ENCODE data around the gene NRDE2. TPM values are rescaled to one million over a fixed set of nuclear protein-coding genes. Genes with fewer than 3 reads are reported as not detected.
A peak's percentile ranks its signal among the peaks of the same experiment; 100 is the strongest.

Gene NRDE2
- total and polyA plus RNA-seq, 3 donors from 2014 or later = 16.7 to 34.8 (median 31.3) TPM

GRCh38 chr14:90336985-90337384, 5.2 kb upstream of the NRDE2 start:
- no peak for DNase-seq
- Histone ChIP-seq H3K27ac (no peak overlapping the region), H3K4me3 (no peak overlapping the region), H3K4me1 (no peaks in the 10 kb centered on the region), H3K9me3 (no peaks in the 10 kb centered on the region), H3K27me3 (no peaks in the 10 kb centered on the region), H3K36me3 (ENCODE audit: low read depth, missing control alignments) (no peaks in the 10 kb centered on the region)
- intact Hi-C loops (cut with DNase I; ENCODE audit: low total_unique reads) = no loop called here
- 77 to 88% methylated on average over 2 of the region's 2 CpGs for WGBS, 2 donors
- TF ChIP-seq POLR2A (IDR thresholded peaks at IDR 0.05) (no peak), CTCF (IDR thresholded peaks at IDR 0.05) (no peak)

- H3K36me3 ChIP-seq (ENCODE audit: low read depth, missing control alignments) = no peaks in the 10 kb centered on the region
- TF ChIP-seq POLR2A (IDR thresholded peaks at IDR 0.05) (no peak), CTCF (IDR thresholded peaks at IDR 0.05) (no peak)
- no peaks in the 10 kb centered on the region for H3K4me1 ChIP-seq
- intact Hi-C loops (cut with DNase I; ENCODE audit: low total_unique reads) = no loop called here
- H3K27ac ChIP-seq = no peak overlapping the region
- 91 to 94% methylated on average over 3 of the region's 3 CpGs for WGBS, 2 donors
- H3K27me3 ChIP-seq = no peaks in the 10 kb centered on the region
- DNase-seq = no peak
- no peak overlapping the region for H3K4me3 ChIP-seq
- H3K9me3 ChIP-seq = no peaks in the 10 kb centered on the region
Measured at GRCh38 chr14:90336401-90336800, 4.7 kb upstream of the NRDE2 start.

GRCh38 chr14:90332271-90332584, 487 bp upstream of the NRDE2 start:
- peak overlapping the region; percentile 73 to 87 for H3K4me3 ChIP-seq
- H3K4me1 ChIP-seq = peaks cover 13% of the 10 kb centered on the region
- intact Hi-C loops (cut with DNase I; ENCODE audit: low total_unique reads) = no loop called here
- peak overlapping the region; percentile 83 to 89 for H3K27ac ChIP-seq
- H3K27me3 ChIP-seq = no peaks in the 10 kb centered on the region
- no peak for TF ChIP-seq CTCF (IDR thresholded peaks at IDR 0.05)
- TF ChIP-seq POLR2A (IDR thresholded peaks at IDR 0.05) = no peak
- WGBS, 2 donors = 27% methylated on average over 6 of the region's 6 CpGs
- DNase-seq = no peak
- no peaks in the 10 kb centered on the region for H3K36me3 ChIP-seq (ENCODE audit: low read depth, missing control alignments)
- H3K9me3 ChIP-seq = no peaks in the 10 kb centered on the region

GRCh38 chr14:90330203-90331196, 1.2 kb downstream of the NRDE2 start:
- no peaks in the 10 kb centered on the region for H3K36me3 ChIP-seq (ENCODE audit: low read depth, missing control alignments)
- DNase-seq = no peak
- H3K27ac ChIP-seq = peak overlapping the region in 1 of 2 donors; percentile 83
- WGBS, 2 donors = 74 to 79% methylated on average over 15 of the region's 15 CpGs
- H3K4me1 ChIP-seq = peaks cover 13% of the 10 kb centered on the region
- H3K9me3 ChIP-seq = no peaks in the 10 kb centered on the region
- intact Hi-C loops (cut with DNase I; ENCODE audit: low total_unique reads) = no loop called here
- H3K4me3 ChIP-seq = peak overlapping the region; percentile 73 to 87
- TF ChIP-seq CTCF (IDR thresholded peaks at IDR 0.05) (no peak), POLR2A (IDR thresholded peaks at IDR 0.05) (no peak)
- no peaks in the 10 kb centered on the region for H3K27me3 ChIP-seq
